ENCODE measurements around the gene CFLAR.
A peak's percentile ranks its signal among the peaks of the same experiment; 100 is the strongest.
"Not testable (repeated sequence)": the region's sequence is repeated elsewhere in the genome, so short reads cannot be mapped to it uniquely, and the experiment has no call there.

CFLAR gene

GRCh38 chr2:201116115-201116958 is at the start of gene CFLAR:
Gene CFLAR (plus strand): TSS chr2:201116164. CDS start chr2:201129866, 13,702 bp downstream.
- DNase-seq (ENCODE audit: low read depth), result peak; percentile 87

- peak; percentile 24 for DNase-seq (ENCODE audit: low read depth)
Measured at GRCh38 chr2:201070948-201071478, 45.0 kb upstream of the CFLAR start.

- DNase-seq (ENCODE audit: low read depth), result peak; percentile 91
Measured at GRCh38 chr2:201071479-201072200, 44.3 kb upstream of the CFLAR start, which contains the start of the genes HYCC2 and NDUFB3. Gene HYCC2 (minus strand): TSS chr2:201071671. CDS start chr2:201024009, 47,662 bp downstream. Gene NDUFB3 (plus strand): TSS chr2:201072001. CDS start chr2:201078883, 6,882 bp downstream.

- DNase-seq (ENCODE audit: low read depth), result no peak
Measured at GRCh38 chr2:201072201-201072530, 43.8 kb upstream of the CFLAR start.

GRCh38 chr2:201073071-201073470 is 42.9 kb upstream of the CFLAR start:
- DNase-seq (ENCODE audit: low read depth), result no peak

GRCh38 chr2:201074996-201075395 is 41.0 kb upstream of the CFLAR start:
- DNase-seq (ENCODE audit: low read depth), result no peak

GRCh38 chr2:201084863-201085262 is 31.1 kb upstream of the CFLAR start:
- peak; percentile 80 for DNase-seq (ENCODE audit: low read depth)

- no peak for DNase-seq (ENCODE audit: low read depth)
Measured at GRCh38 chr2:201090574-201090973, 25.4 kb upstream of the CFLAR start.

- peak; percentile 90 for DNase-seq (ENCODE audit: low read depth)
Measured at GRCh38 chr2:201093573-201093972, 22.4 kb upstream of the CFLAR start.

- no peak for DNase-seq (ENCODE audit: low read depth)
Measured at GRCh38 chr2:201100497-201100896, 15.5 kb upstream of the CFLAR start.

- DNase-seq (ENCODE audit: low read depth), result no peak
Measured at GRCh38 chr2:201105759-201106158, 10.2 kb upstream of the CFLAR start.

- DNase-seq (ENCODE audit: low read depth), result no peak
Measured at GRCh38 chr2:201107624-201108023, 8.3 kb upstream of the CFLAR start.

GRCh38 chr2:201108341-201108740 is 7.6 kb upstream of the CFLAR start:
- no peak for DNase-seq (ENCODE audit: low read depth)

GRCh38 chr2:201109186-201109585 is 6.8 kb upstream of the CFLAR start:
- DNase-seq (ENCODE audit: low read depth), result no peak

- DNase-seq (ENCODE audit: low read depth), result no peak
Measured at GRCh38 chr2:201110615-201111014, 5.3 kb upstream of the CFLAR start.

GRCh38 chr2:201111096-201111495 is 4.9 kb upstream of the CFLAR start:
- DNase-seq (ENCODE audit: low read depth), result no peak

GRCh38 chr2:201114350-201114749 is 1.6 kb upstream of the CFLAR start:
- DNase-seq (ENCODE audit: low read depth), result no peak

- no peak for DNase-seq (ENCODE audit: low read depth)
Measured at GRCh38 chr2:201114846-201115245, 1.1 kb upstream of the CFLAR start.

- peak; percentile 94 for DNase-seq (ENCODE audit: low read depth)
Measured at GRCh38 chr2:201116959-201117734, 1.2 kb downstream of the CFLAR start.

- DNase-seq (ENCODE audit: low read depth), result not testable (repeated sequence)
Measured at GRCh38 chr2:201117735-201118094, 1.8 kb downstream of the CFLAR start.

GRCh38 chr2:201118121-201118960 is 2.4 kb downstream of the CFLAR start:
- DNase-seq (ENCODE audit: low read depth), result peak; percentile 88
